Smooth muscle cell (in vitro differentiated cells): ENCODE results near the gene KIAA2012. TPM values are rescaled to one million over a fixed set of nuclear protein-coding genes. Genes with fewer than 3 reads are reported as not detected.

Experiments
- DNase-seq: peaks from one replicate; lab custom pipeline; 2025; ENCODE audit not compliant: unreplicated experiment; lab: John Stamatoyannopoulos, UW
- H2AFZ ChIP-seq: fragments of 200-600 bp; sonication (generic); 2 replicates; pipeline ENCODE4 v1.6.0; 2016; ENCODE audit warnings: antibody characterized with exemption, low read depth, mild to moderate bottlenecking
- H3F3A ChIP-seq: fragments of 200-600 bp; sonication (generic); 2 replicates; pipeline ENCODE4 v1.6.0; 2017; ENCODE audit warnings: antibody characterized with exemption, low read depth
- H3K27ac ChIP-seq: fragments of 200-600 bp; sonication (generic); 2 replicates; pipeline ENCODE4 v1.5.1; 2016; ENCODE audit warnings: low read depth, mild to moderate bottlenecking
- H3K27me3 ChIP-seq: fragments of 200-600 bp; sonication (generic); 2 replicates; pipeline ENCODE4 v1.6.1; 2016; ENCODE audit warnings: low read depth, mild to moderate bottlenecking
- H3K36me3 ChIP-seq: fragments of 200-600 bp; sonication (generic); 2 replicates; pipeline ENCODE4 v1.5.1; 2016; ENCODE audit warnings: low read depth
- H3K4me1 ChIP-seq: fragments of 200-600 bp; sonication (generic); 2 replicates; pipeline ENCODE4 v1.5.1; 2016; ENCODE audit warnings: low read depth
- H3K4me2 ChIP-seq: fragments of 200-600 bp; sonication (generic); 2 replicates; pipeline ENCODE4 v1.6.0; 2016; ENCODE audit warnings: mild to moderate bottlenecking
- H3K4me3 ChIP-seq: fragments of 200-600 bp; sonication (generic); 2 replicates; pipeline ENCODE4 v1.5.1; 2016; ENCODE audit warnings: mild to moderate bottlenecking
- H3K79me2 ChIP-seq: fragments of 200-600 bp; sonication (generic); 2 replicates; pipeline ENCODE4 v1.6.0; 2016; ENCODE audit warnings: low read depth, mild to moderate bottlenecking
- H3K9ac ChIP-seq: fragments of 200-600 bp; sonication (generic); 2 replicates; pipeline ENCODE4 v1.6.0; 2016; ENCODE audit warnings: low read depth
- H3K9me3 ChIP-seq: fragments of 200-600 bp; sonication (generic); replicated peaks from 2 replicates; pipeline ENCODE4 v1.5.1; 2016; ENCODE audit warnings: low read depth
- H4K20me1 ChIP-seq: fragments of 200-600 bp; sonication (generic); 2 replicates; pipeline ENCODE4 v1.6.0; 2016; ENCODE audit warnings: low read depth
- CTCF ChIP-seq: fragments of 200-600 bp; sonication (generic); IDR thresholded peaks from 2 replicates; pipeline ENCODE4 v1.5.1; 2017; ENCODE audit warnings: borderline replicate concordance, mild to moderate bottlenecking, antibody characterized with exemption; ENCODE audit not compliant: insufficient read depth, poor library complexity, severe bottlenecking
- WGBS: methylation state at CpG from one replicate; pipeline ENCODE4 v1.1.7; 2016; ENCODE audit warnings: low lambda C conversion rate; 5-methylcytosine and 5-hydroxymethylcytosine counted together
- polyA plus RNA-seq: library from polyadenylated mRNA; unstranded; fragments of >200 nt; fragmentation: Nextera tagmentation; extraction: Ambion mirVana; gene quantifications from 2 replicates; pipeline ENCODE4 v1.2.1, GENCODE V29; 2016
- total RNA-seq: library from RNA; depleted of rRNA; stranded (reverse); fragments of >200 nt; gene quantifications from 2 replicates; pipeline ENCODE4 v1.2.3, GENCODE V29; 2014

The KIAA2012 gene
- total and polyA plus RNA-seq, 2 experiments from 2014 or later, result not detected

GRCh38 chr2:202035941-202036372, 37.1 kb upstream of the KIAA2012 start:
- peaks cover 34% of the 10 kb centered on the region for H3K79me2 ChIP-seq
- no peaks in the 10 kb centered on the region for H3K27me3 ChIP-seq
- H3F3A ChIP-seq, result peaks cover 7% of the 10 kb centered on the region
- WGBS, result 17% methylated on average over 32 of the region's 32 CpGs
- no peak overlapping the region for H3K27ac ChIP-seq
- peaks cover 58% of the 10 kb centered on the region for H3K4me1 ChIP-seq
- H3K9ac ChIP-seq, result no peak overlapping the region
- H4K20me1 ChIP-seq, result peaks cover 48% of the 10 kb centered on the region
- peak overlapping the region; percentile 80 for H2AFZ ChIP-seq
- no peak for TF ChIP-seq CTCF
- DNase-seq, result no peak
- peak overlapping the region; percentile 92 for H3K4me2 ChIP-seq
- peak overlapping the region; percentile 75 for H3K4me3 ChIP-seq
- H3K36me3 ChIP-seq, result no peaks in the 10 kb centered on the region
- H3K9me3 ChIP-seq, result no peaks in the 10 kb centered on the region

GRCh38 chr2:202036601-202037037, 36.4 kb upstream of the KIAA2012 start:
- H4K20me1 ChIP-seq, result peaks cover 48% of the 10 kb centered on the region
- H3K36me3 ChIP-seq, result no peaks in the 10 kb centered on the region
- no peaks in the 10 kb centered on the region for H3K27me3 ChIP-seq
- H3K79me2 ChIP-seq, result peaks cover 34% of the 10 kb centered on the region
- H3K4me2 ChIP-seq, result peak overlapping the region; percentile 92
- peak overlapping the region; percentile 75 for H3K4me3 ChIP-seq
- H3K4me1 ChIP-seq, result peaks cover 51% of the 10 kb centered on the region
- no peak for TF ChIP-seq CTCF
- WGBS, result 3% methylated on average over 15 of the region's 15 CpGs
- H3K9me3 ChIP-seq, result no peaks in the 10 kb centered on the region
- no peak overlapping the region for H3K9ac ChIP-seq
- H3K27ac ChIP-seq, result peak overlapping the region; percentile 17
- H3F3A ChIP-seq, result peaks cover 7% of the 10 kb centered on the region
- peak overlapping the region; percentile 80 for H2AFZ ChIP-seq
- no peak for DNase-seq

GRCh38 chr2:202037086-202037485, 36.0 kb upstream of the KIAA2012 start:
- Histone ChIP-seq H3K27me3 (no peaks in the 10 kb centered on the region), H3K36me3 (no peaks in the 10 kb centered on the region), H3K4me1 (peaks cover 47% of the 10 kb centered on the region), H3K79me2 (peaks cover 34% of the 10 kb centered on the region), H3K9me3 (no peaks in the 10 kb centered on the region), H3F3A (peaks cover 6% of the 10 kb centered on the region), H3K27ac (peak overlapping the region; percentile 17), H2AFZ (peak overlapping the region; percentile 80), H3K4me2 (peak overlapping the region; percentile 92), H3K4me3 (peak overlapping the region; percentile 75), H4K20me1 (peaks cover 48% of the 10 kb centered on the region), H3K9ac (peak overlapping the region; percentile 33)
- 9% methylated on average over 7 of the region's 7 CpGs for WGBS
- TF ChIP-seq CTCF, result no peak
- no peak for DNase-seq
